Glomerular visceral epithelial cell (primary cell): ENCODE results near the gene ARHGAP45.

Experiments used
- DNase-seq: peaks from one replicate; pipeline ENCODE4 v3.0.0-alpha.2; 2016; ENCODE audit errors: extremely low spot score

ARHGAP45 gene

DNA sequence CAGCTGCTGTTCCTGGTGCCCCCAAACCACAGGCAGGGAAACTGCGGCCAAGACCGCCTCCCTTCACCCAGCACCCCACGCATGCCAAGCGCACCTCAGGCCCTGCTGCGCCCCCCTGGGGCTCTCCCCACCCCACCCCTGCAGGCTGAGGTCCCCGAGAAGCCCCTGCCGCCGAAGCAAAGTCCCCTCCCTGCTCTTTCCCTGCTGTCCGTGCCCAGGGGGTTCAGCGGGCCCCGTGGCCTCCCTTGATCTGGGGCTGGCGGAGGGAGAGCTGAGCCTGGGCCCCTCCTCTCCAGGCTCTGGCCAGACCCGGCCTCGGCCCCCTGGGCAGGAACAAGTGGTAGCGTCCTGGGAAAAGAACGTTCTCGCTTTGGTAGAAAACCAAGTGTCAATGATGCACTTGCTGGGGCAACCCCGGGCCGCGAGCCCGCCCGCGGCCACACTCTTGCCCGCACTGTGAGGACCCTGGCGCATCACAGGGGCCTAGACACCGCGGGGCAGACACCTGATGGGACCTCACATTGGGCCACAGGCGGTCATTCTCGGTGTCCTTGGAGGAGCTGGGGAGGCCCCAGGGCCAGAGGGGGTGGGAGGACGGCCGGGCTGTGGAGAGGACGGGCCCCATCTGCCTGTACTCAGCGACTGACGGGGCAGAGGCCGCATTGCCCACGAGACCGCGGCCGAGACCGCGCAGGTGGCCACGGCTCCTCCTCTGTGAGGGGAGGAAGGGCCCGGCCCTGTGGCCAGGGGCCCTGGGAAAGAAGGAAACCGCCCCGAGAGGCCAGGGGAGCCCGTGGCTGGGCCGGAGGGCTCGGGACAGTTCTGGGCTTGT is 65.8 kb downstream of the ARHGAP45 start:
- no peak for DNase-seq

GRCh38 chr19:1133471-1133929 is 66.5 kb downstream of the ARHGAP45 start:
- no peak for DNase-seq

- DNase-seq = no peak
Measured at GRCh38 chr19:1134431-1134830, 67.5 kb downstream of the ARHGAP45 start.

DNA sequence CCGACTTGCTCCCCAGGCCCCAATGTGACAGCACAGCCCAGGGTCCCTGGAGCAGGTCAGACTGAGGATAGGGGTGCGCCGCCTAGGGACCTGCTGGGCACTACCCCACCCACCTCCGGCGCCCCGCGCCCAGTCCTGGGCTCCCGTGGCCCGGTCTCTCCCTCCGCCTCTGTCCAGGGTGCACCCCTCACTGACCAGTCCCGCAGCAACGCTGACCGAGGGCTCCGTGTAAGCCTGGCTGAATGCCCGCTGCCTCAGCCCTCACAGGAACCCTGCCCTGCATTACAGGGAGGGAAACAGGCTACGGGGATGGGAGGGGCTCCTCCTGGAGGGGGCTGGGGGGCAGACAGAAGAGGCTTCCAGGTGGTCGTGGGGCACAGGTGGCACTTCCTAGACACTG is 68.5 kb downstream of the ARHGAP45 start:
- DNase-seq = no peak

GRCh38 chr19:1136201-1136600 is 69.2 kb downstream of the ARHGAP45 start:
- DNase-seq = no peak
